ENCODE measurements around the gene SPACA7.

DNA sequence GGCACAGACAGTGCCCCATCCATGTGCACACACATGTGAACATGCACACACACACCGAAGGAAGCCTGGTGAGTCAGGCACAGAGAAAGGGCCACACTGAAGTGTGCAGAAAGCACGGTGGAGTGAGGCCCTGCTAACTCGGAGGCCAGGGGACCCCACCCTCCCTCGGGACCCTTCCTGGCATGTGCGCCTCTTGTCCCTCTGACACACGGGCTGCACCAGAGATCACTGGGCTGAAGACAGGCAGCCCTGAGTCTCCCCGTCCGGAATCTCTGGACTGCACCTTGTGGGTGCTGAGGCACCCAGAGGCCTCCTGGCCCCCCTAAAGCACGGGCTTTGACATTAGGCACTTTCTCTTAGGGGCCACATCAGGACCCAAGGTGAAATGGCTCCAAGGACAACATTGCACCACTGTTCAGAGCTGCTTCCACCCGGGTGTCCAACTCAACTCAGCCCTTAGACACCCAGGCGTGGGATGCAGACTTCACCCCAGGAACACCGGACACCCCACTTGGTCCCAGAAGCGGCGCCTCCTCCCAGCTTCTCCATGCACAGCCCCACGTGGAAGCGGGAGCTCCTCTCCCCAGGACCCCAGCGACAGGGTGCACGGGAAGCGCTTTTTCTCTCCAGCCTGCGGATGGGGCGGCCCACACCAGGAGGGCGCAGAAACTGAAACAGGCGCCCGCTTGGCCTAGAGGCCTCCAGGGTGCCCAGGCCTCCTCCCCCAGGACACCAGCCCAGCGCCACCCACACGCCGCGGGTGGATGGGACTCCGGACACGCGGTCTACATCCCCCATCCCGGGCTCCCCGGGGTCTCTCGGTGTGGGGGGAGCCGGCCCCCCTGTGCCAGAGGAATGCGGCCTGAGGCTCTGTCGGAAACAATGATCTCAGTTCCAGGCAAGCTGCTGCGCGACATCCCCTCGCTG is 90.2 kb downstream of the SPACA7 start:
- no peak for TF ChIP-seq EHMT2 (IDR thresholded peaks at IDR 0.05)
- TF ChIP-seq POLR2A (conservative IDR thresholded peaks at IDR 0.05) = no peak
- TF ChIP-seq MYC (IDR thresholded peaks at IDR 0.05; ENCODE audit: low read depth, low read length) = no peak
- TF ChIP-seq MYC (CRISPR knock-in tag; IDR thresholded peaks at IDR 0.05; ENCODE audit: borderline replicate concordance, low read depth) = no peak
- no peak for TF ChIP-seq CEBPB (tag; IDR thresholded peaks at IDR 0.05)
- TF ChIP-seq ARID1B (IDR thresholded peaks at IDR 0.05) = no peak
- TF ChIP-seq, protein P1, sequence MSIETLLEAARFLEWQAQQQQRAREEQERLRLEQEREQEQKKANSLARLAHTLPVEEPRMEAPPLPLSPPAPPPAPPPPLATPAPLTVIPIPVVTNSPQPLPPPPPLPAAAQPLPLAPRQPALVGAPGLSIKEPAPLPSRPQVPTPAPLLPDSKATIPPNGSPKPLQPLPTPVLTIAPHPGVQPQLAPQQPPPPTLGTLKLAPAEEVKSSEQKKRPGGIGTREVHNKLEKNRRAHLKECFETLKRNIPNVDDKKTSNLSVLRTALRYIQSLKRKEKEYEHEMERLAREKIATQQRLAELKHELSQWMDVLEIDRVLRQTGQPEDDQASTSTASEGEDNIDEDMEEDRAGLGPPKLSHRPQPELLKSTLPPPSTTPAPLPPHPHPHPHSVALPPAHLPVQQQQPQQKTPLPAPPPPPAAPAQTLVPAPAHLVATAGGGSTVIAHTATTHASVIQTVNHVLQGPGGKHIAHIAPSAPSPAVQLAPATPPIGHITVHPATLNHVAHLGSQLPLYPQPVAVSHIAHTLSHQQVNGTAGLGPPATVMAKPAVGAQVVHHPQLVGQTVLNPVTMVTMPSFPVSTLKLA (conservative IDR thresholded peaks at IDR 0.05) = no peak
- TF ChIP-seq JUNB (CRISPR knock-in tag; conservative IDR thresholded peaks at IDR 0.05) = no peak

Data from K562 (cell line).